Activated naive CD8-positive, alpha-beta T cell treated with anti-CD3 and anti-CD28 coated beads, Interleukin-2, amount 50 U/mL, for 16 hours (primary cell): Measurements from ENCODE around the gene ZBED5.
"Not testable (repeated sequence)": the region's sequence is repeated elsewhere in the genome, so short reads cannot be mapped to it uniquely, and the experiment has no call there.

Experiments
- DNase-seq: peaks from one replicate; pipeline ENCODE4 v3.0.0-alpha.2; 2020; ENCODE audit warnings: low read depth, low spot score

ZBED5 gene

DNA sequence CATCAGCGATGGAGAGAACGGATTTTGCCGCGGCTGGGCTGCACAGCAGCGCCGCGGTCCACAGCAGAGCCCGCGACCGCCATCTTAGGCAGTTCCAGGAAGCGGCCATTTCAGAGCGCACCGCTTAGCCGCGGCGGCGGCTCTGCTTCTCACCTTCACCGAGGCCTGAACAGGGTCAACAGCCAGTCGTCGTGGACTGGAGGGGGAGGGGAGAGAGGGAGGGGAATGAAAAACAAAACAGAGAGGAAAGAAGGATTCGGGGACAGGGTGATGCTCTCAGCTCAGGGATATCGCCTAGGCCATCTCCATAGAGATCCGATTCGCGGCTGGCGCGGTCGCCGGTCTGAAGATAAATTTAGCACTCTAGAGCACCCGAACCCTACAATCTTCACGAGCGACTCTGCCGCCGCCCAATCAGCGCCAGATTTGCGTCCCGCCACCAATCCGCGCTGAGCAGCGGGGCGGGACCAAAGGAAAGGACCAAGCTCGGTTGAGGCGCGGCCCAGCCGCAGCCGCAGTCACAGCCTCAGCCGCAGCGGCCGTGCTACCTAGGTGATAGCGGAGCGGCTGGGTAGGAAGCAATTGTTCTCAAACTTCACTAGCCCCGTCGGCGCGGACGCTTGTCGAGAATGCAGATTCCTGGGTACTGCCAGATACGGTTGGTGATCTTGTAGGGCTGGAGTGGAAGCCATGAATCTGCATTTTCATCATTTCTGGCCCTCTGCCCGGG, at the start of gene ZBED5:
Gene ZBED5, minus strand, starts transcription at position 345 of the 730 bp plus-strand sequence. CDS start 3,108 bp downstream, outside the sequence.
- peak; percentile 87 for DNase-seq

DNA sequence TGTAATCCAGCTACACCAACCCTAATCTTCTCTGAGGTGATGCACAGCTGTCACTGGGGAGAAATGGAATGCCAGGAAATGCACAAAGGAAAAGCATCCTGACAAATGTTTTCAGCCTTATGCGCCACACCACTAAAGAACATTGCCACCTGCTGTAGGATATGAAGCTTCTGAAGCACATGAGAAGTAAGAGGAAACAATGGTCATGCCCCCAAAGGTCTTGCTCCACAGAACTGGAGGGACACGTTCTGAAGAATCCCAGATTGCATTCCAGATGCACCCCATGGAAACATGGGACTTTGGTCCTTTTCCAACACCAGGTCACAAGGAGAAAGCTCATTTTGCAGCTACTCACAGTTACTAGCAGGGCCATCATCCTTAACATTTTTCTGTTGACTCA, 48.7 kb upstream of the ZBED5 start:
- DNase-seq: no peak

DNA sequence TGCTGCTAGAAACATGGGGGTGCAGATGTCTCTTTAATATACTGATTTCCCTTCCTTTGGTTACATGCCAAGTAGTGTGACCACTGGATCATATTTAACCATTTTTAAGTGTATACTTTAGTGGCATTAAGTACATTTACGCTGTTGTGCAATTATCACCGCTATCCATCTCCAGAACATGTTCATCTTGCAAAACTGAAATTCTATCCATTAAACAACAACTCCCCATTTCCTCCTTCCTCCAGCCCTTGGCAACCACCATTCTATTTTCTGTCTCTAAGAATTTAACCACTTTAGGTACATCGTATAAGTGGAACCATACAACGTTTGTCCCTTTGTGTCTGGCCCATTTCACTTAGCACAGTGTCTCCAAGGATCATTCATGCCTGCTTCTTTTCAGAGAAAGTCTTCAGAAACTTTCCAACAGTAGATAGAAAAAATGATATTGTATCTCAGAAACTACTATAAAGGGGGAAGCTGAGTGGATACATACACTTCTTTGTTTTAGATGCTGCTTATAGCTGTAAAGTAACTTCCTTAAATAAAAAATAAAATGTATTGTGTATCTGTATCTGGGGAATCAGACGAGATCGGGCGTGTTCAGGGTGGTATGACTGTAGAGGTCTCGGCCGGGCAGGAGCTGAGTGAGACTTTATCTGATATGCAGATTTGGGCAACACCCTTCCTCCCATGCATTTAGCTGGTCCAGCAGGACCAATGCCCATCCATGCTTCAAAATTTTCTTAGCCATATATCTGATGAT, 44.6 kb upstream of the ZBED5 start:
- no peak for DNase-seq

DNA sequence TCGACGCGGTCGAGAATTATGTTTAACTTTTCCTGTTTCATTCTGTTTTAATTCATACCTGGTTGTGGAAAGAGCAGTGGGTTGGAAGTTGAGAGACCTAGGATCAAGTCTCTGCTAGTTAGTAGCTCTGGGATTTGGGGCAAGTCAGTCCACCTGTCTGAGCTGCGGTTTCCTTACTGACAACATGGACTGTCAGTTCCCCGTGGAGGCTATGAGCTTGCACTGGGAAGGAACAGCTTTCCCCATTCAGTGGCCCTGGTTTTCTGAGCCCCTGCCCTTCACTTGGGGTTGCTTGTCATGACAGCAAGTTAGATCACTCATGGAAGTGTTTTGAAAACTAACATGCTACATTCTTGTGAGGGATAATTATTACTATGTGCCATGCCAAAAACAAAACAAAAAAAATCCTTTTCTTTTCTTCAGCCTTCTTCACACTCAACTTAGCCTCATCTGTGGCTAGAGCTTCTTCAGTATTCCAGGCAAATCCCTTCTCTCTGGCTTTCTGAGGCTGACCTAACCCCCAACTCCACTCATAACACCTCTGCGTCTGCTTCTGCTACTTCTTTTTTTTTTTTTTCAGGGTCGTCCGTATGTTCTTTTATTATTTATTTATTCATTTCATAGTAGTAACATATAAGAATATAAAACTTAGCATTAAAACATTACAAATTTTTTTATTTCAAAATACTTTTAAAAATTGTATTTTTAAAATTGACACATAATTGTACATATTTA, 43.0 kb upstream of the ZBED5 start:
- DNase-seq: no peak

DNA sequence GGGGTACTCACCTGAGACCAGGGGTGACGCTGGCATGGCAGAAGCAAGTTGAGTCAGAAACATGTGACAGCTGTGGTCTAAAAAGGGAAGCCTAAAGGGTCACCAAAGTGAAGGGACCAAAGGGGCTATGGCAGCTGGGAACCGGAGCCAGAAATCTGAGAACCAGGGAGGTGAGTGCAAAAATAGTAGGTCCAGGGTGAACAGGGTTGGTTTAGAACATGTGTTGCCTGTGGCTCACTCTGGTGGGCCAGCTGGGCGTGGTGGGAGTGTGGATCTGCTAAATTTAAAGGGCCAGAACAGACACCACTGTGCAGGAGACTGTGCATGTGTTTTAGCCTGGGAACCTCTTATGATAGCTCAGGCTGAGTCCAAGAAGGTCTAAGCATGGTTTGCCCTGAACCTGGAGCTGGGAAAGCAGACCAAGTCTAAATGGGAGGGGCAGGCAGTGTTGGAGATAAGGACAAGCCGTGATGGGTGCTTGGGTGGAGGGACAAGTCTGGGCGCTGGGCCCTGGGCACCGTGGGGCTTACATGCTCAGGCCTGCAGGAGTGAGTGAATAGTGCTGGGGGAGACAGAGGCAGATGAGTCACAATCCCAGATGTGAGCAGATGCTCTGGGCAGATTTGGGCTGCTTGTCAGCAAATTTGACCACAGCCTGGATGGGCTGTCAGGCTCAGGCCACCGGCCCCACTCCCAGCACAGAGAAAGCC, 41.4 kb upstream of the ZBED5 start:
- DNase-seq: no peak

DNA sequence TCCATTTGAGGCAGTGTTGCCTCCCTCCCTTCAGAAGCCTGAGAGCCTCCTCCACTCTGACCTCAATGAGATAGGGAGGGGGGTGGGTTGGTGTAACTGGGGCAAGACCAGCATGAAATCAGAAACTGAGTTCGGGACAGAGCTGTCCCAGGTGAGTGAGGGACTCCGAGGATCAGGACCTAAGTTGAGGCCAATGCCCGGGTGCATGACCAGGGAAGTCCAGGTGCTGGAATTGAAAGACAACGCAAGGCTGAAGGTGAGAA, 40.8 kb upstream of the ZBED5 start:
- no peak for DNase-seq

DNA sequence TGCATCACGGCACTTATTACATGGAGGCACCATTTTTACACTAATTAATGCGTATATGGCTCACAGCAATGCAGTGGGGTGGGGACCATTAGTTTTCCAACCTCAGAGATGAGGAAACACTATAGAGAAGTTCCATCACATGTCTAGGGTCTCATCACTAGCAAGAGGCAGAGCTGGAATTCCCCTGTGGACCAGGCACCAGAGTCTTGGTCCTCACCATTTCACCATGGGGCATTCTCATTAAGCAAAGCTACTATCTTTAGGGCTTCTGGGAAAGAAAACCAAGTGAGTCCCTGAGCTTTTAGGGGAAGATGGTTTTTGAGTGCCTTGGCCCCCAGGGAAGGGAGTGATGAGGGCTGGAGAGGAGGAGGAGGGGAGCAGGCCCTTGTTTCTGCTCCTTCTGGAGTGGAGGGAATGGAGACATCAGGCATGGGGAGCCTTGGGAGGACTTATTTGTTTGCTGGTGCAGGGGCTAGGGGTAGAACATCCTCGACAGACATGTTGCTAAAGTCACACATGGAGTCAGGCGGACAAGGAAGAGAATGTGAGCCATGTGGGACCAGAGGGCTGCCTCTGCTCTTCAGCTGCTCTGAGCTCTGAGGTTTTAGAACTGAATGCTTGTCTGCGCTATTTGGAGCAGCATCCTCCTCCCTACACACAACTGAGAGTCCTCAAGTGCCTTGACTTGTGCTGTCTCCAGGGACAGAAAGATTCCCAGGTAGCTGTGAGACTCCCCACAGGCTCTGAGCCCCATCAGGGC, 40.3 kb upstream of the ZBED5 start:
- DNase-seq: no peak

DNA sequence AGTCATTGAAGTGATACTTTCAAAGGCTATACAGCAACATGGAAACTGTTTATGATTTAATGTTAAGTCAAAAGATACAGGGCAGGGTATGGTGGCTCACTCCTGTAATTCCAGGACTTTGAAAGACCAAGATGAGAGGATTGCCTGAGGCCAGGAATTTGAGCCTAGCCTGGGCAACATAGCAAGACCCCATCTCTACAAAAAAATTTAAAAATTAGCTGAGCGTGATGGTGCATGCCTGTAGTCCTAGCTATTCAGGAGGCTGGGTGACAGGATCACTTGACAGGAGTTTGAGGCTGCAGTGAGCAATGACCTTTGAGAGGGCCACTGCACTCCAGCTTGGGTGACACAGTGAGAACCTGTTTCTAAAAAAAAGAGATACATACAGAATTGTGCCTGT, 39.3 kb upstream of the ZBED5 start:
- DNase-seq: no peak

DNA sequence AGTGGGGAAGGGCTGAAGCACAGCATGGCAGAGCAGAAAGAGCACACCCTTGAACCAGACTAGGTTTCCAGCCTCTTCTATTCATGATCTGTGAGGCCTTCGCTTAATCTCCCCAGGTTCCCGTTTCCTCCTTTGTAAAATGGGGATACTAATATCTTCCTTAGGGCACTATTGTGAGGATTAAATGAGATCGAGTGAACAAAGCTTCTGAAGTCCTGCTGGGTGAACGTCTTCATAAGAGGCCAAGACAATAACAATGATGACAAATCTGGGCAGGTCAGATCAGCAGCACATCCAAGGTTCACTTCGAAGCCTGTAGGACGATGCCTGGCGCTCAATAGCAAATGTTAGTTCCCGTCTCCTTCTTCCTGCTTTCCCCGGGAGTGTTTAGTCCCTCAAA, 38.6 kb upstream of the ZBED5 start:
- no peak for DNase-seq

DNA sequence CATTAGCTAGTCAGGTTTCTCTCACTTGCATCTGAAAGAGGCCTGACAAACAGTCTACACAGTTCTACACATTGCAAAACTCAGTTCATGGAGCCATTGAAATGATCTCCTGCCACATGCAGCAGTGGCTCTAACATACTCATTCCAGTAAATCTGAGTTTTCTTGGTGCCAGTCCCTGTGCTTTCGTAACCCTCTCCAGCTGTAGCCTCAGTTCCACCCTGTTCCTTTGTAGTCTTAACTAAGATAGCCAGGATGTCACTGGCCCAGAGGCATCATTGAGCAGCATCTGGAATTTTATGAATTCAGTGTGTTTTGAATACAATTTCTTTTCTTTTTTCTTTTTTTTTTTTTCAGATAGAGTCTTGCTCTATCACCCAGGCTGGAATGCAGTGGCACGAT, 37.4 kb upstream of the ZBED5 start:
- no peak for DNase-seq

DNA sequence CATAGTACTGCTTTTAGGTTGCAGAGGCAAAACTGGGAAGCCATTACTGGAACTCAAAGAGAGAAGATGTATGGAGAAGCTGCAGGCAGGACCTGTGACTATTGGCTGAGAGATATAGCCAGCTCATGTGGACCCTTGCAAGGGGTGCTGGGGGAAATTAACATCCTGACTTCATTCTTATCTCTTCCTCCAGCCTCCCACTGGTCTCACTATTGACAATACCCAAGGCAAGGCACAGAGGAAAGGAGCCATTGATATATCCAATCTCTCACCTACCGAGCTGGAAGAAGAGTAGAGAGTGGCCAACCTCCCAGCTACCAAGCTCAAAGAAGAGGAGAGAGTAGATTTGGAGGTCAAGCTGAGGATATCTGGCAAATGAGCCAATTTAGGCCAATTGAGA, 36.8 kb upstream of the ZBED5 start:
- DNase-seq: no peak

DNA sequence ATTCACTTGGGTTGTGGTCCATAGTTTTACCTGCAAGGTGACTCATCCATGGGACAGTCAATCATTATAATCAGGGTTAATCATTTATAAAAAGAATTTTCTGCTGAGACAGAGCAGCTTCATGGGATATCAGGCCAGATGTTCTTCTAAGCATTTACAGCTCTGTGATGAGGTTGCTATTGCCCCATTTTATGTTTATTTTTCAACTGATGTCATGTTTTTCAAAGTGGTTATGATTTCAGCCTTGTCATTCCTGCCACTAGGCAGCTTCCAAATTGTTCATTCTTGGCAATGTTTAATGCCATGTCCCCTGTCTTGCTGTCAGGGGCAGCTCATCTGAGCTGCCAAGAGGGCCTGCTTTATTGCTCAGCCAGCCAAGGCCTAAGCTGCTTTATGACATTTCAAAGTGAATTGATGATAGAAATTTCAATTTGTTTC, 35.9 kb upstream of the ZBED5 start:
- DNase-seq: no peak

DNA sequence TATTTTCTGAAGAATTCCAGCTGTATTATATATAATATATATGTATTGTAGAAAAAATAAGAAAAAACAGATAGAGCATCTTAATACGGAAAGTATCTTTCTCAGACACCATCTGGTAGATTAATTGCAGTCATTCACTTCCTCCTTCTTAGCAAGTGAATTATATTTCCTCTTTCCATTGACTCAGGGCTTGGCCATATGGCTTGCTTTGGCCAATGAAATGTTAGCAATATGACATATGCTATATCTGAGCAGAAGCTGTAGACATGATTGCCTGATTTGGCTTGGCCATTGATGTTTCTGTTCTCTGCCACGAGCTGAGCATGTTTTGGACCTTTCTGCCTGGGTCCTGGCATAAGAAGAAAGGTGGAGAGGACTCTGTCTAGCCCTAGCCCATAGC, 34.4 kb upstream of the ZBED5 start:
- no peak for DNase-seq

DNA sequence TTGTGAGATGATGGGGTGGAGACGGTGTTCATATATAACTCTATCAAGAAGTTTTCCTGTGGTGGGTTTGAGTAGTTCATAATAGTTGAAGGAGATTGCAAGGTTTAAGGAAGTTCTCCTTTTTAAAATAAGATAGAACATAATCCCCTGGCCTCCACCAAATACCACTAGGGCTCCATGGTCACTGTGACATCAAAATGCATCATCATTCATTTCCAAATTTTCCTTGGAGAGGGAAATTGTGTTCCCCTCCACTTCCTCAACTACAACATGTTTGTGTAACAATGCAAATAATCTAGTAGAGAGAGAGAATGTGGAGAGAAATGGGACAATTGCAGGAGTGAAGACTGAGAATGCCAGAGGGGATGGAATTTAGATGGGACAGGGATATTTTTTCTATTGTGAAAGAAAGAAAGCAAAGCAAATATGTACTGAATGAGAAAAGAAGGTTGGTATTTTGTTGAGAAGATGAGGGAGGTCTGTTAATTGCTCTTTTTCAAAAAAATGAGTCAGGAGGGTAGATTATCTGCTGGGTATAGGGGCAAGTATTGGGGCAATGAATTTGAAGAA, 33.4 kb upstream of the ZBED5 start:
- no peak for DNase-seq

DNA sequence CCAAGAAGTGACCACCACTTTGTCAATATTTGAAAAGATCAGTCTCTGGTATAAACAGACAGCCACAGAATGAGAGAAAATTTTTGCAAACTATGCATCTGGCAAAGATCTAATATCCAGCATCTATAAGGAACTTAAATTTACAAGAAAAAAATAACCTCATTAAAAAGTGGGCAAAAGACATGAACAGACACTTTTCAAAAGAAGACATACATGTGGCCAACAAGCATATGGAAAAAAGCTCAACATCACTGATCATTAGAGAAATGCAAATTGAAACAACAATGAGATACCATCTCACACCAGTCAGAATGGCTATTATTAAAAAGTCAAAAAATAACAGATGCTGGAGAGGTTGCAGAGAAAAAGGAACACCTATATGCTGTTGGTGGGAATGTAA, 32.2 kb upstream of the ZBED5 start:
- DNase-seq: not testable (repeated sequence)

DNA sequence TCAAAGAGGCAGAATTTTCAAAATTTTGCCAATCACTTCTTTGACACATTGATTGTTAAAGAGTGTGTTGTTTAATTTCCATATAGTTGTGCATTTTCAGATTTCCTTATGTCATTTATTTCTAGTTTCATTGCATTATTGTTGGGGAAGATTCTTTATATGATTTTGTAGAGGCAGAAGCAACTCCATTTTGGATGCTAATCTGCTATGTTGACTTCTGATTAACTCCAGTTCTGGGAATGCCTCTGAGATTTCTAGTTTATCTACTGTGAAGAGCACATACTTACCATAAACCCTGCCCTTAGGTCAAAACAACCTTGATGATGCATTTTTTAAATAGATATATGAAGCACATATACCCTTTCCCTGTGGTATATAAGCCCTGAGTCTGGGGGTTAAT, 29.5 kb upstream of the ZBED5 start:
- no peak for DNase-seq

DNA sequence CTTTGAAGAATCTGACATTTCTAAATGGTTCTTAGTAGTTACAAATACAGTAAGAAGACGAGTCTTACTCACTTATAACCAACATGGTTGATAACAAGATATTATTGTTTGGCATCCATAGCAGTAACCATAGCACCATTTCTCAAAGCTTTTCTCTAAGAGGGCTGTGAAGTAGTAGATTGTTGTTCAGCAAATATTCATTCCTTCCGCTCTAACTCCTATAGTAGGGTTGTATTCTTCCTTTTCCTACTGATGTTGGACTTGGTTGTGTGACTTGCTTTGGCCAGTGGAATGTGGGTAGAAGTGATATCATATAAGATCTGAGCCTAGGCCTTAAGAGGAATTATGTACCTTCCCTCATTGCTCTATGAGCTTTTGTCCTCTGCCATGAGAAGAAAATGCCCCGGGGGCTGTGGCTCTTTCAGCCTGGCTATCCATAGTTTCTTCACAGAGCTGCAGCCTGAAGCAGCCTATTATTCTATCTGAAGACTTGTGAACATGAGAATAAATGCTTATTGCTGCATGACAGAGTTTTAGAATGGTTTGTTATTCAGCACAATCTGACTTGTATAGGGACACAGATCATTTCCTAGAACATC, 28.9 kb upstream of the ZBED5 start:
- DNase-seq: no peak

DNA sequence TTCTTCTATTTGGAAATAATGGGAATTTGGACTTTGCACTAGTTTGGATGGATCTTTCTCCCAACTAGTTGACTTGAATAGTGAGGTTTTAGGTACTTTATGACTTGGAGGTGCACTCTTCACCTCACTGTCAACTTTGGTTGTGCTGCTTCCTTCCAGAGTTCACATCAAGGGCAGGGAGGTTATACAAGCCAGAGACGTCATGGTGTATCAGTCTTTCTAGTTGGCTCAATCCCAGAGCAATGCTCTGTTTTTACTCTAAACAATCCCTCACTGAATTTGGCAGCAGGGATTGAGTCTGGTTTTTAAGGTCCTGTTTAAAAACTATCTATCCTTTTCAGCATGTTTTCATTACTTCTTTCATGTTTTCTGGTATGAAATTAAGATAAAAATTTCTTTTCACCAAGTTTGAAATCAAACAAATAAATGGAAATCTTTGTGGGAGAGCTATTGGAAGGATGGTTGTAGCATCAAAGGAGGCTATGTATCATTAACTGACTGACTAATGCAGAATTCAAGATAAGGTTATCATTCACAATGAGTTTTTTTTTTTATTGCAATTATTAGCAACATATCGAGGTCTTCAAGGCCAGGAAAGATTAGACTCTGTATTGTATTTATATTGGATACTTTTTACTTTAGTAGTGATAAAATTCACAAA, 28.0 kb upstream of the ZBED5 start:
- no peak for DNase-seq

DNA sequence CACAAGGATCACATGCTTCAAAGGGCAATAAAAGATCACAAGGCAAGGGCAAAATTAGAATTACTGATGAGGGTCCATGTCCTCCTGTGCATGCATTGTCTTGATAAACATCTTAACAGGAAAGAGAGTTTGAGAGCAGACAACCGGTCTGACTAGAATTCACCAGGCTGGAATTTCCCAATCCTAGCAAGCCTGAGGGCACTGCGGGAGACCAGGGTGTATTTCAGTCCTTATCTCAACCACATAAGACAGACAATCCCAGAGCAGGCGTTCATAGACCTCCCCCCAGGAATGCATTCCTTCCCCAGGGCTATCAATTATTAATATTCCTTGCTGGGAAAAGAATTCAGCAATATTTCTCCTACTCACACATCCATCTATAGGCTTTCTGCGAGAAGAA, 26.4 kb upstream of the ZBED5 start:
- DNase-seq: not testable (repeated sequence)

DNA sequence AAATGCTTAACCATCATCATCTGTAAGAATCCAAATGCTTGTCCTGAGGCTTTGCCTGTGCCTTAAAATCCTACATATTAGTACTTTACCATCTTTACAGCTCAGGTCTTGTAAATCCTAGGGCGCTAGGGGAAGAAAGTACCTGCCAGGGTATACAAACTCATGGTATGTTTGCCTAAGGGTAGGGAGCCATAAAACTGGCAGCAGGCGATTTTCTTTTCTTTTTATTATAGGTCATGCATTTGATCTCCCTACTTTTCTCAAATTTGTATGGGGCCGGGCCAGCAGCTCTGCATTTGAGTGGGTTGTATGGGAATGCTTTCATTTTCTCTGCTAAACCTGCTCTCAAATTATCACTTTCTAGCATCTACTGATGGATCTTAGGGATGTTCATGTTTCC, 24.0 kb upstream of the ZBED5 start:
- no peak for DNase-seq
